C4-2B (cell line): ENCODE data around the gene XNDC1N.
"Not testable (repeated sequence)": the region's sequence is repeated elsewhere in the genome, so short reads cannot be mapped to it uniquely, and the experiment has no call there.

Experiments
- CTCF ChIP-seq: fragments of 450-650 bp; conservative IDR thresholded peaks from 2 replicates; pipeline ENCODE4 v1.5.1; 2017; ENCODE audit warnings: mild to moderate bottlenecking
- ZFX ChIP-seq: fragments of 450-650 bp; IDR thresholded peaks from 2 replicates; pipeline ENCODE4 v1.6.1; 2017

- TF ChIP-seq CTCF, ZFX: not testable (repeated sequence)
These were observed 27.3 kb downstream of the XNDC1N start for GRCh38 chr11:71901137-71901536.
